HG03097 (cell line): ENCODE data around the gene MPO.
A peak's percentile ranks its signal among the peaks of the same experiment; 100 is the strongest.

ENCODE experiments used
- ATAC-seq: cut with Tn5 transposase; IDR thresholded peaks from one replicate; pipeline ENCODE4 v1.9.1; 2021; ENCODE audit not compliant: unreplicated experiment, low FRiP score

The MPO gene

GRCh38 chr17:58242171-58242784 lies 38.5 kb downstream of the MPO start:
- no peak for ATAC-seq

- no peak for ATAC-seq
These were observed 40.7 kb downstream of the MPO start for GRCh38 chr17:58239987-58240386.

GRCh38 chr17:58238147-58238634 lies 42.5 kb downstream of the MPO start, which contains the start of gene LPO:
TSS of gene LPO (plus strand) at chr17:58238584. CDS start at chr17:58242980, 4,396 bp downstream.
- no peak for ATAC-seq

GRCh38 chr17:58236394-58236793 lies 44.3 kb downstream of the MPO start:
- no peak for ATAC-seq

- ATAC-seq: no peak
These were observed 44.9 kb downstream of the MPO start for GRCh38 chr17:58235821-58236220.

GRCh38 chr17:58234512-58234911 lies 46.2 kb downstream of the MPO start:
- no peak for ATAC-seq

GRCh38 chr17:58233543-58233942 lies 47.2 kb downstream of the MPO start:
- no peak for ATAC-seq

- ATAC-seq: peak; percentile 72
These were observed 48.0 kb downstream of the MPO start for GRCh38 chr17:58232707-58233156.

GRCh38 chr17:58231641-58232040 lies 49.1 kb downstream of the MPO start:
- ATAC-seq: no peak

GRCh38 chr17:58229881-58230280 lies 50.9 kb downstream of the MPO start:
- ATAC-seq: no peak

- ATAC-seq: no peak
These were observed 51.4 kb downstream of the MPO start for GRCh38 chr17:58229384-58229783.

GRCh38 chr17:58228679-58229078 lies 52.1 kb downstream of the MPO start:
- ATAC-seq: no peak

- ATAC-seq: no peak
These were observed 53.0 kb downstream of the MPO start for GRCh38 chr17:58227733-58228132.

- no peak for ATAC-seq
These were observed 56.4 kb downstream of the MPO start for GRCh38 chr17:58224315-58224714.
